Measurements from ENCODE around the gene MEIOSIN. TPM values are rescaled to one million over a fixed set of nuclear protein-coding genes. Genes with fewer than 3 reads are reported as not detected.
A peak's percentile ranks its signal among the peaks of the same experiment; 100 is the strongest.

Gene MEIOSIN
- total RNA-seq, 1 experiment from 2014 or later: not detected

DNA sequence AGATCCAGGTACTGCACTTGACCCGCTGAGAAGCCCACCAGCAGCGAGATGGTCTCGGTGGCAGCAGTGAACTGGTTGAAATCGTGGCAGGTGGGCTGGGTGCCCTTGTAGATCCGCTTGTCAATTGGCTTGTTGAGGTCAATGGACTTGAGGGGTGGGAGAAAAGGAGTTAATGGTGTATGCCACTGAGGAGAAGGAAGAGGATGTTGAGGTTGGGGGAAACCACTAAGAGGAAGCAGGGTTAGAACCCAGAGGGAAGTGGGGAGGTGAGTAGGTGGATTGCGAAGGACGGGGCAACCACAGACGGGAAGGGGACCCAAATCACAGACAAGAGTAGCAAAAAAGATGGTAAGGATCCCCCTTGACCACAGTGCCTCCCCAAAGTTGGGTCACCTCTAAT is 57.7 kb downstream of the MEIOSIN start:
- TF ChIP-seq EZH2 (IDR thresholded peaks at IDR 0.05; ENCODE audit: low read depth): no peak
- TF ChIP-seq, protein P1, sequence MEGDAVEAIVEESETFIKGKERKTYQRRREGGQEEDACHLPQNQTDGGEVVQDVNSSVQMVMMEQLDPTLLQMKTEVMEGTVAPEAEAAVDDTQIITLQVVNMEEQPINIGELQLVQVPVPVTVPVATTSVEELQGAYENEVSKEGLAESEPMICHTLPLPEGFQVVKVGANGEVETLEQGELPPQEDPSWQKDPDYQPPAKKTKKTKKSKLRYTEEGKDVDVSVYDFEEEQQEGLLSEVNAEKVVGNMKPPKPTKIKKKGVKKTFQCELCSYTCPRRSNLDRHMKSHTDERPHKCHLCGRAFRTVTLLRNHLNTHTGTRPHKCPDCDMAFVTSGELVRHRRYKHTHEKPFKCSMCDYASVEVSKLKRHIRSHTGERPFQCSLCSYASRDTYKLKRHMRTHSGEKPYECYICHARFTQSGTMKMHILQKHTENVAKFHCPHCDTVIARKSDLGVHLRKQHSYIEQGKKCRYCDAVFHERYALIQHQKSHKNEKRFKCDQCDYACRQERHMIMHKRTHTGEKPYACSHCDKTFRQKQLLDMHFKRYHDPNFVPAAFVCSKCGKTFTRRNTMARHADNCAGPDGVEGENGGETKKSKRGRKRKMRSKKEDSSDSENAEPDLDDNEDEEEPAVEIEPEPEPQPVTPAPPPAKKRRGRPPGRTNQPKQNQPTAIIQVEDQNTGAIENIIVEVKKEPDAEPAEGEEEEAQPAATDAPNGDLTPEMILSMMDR (conservative IDR thresholded peaks at IDR 0.05): no peak
- Histone ChIP-seq H3K79me2 (ENCODE audit: low read depth) (peaks cover 28% of the 10 kb centered on the region), H3K4me1 (replicated peaks; ENCODE audit: insufficient read depth) (peaks cover 18% of the 10 kb centered on the region), H3K36me3 (ENCODE audit: low read depth) (peaks cover 13% of the 10 kb centered on the region), H3K4me2 (peak overlapping the region; percentile 95), H3K4me3 (peak overlapping the region; percentile 93; the same call in 1 of the 2 replicates), H3F3A (ENCODE audit: insufficient read depth, low read depth) (peaks cover 8% of the 10 kb centered on the region; the same call in 1 of the 2 replicates), H2AFZ (no peak overlapping the region), H3K27me3 (ENCODE audit: insufficient read depth, low read depth) (no peaks in the 10 kb centered on the region), H4K20me1 (ENCODE audit: insufficient read depth) (no peaks in the 10 kb centered on the region), H3K9me3 (ENCODE audit: insufficient read depth, low read depth) (no peaks in the 10 kb centered on the region), H3K9me2 (ENCODE audit: insufficient read depth) (no peaks in the 10 kb centered on the region), H3K27ac (no peak overlapping the region)
- ChIA-PET CTCF (interaction anchor here (0.6 kb wide), 1 partner anchor 9 kb away, joined by 3 read pairs; no protein-coding TSS in a partner anchor), POLR2A (ENCODE audit: unreplicated experiment) (interaction anchor here (0.7 kb wide), 1 partner anchor 10 kb away, joined by 5 read pairs; no protein-coding TSS in a partner anchor)
- BruUV-seq (replicated peaks): TSS peak; percentile 32
- DNase-seq: no peak
- intact Hi-C loops (cut with micrococcal nuclease; ENCODE audit: unreplicated experiment): no loop called here

DNA sequence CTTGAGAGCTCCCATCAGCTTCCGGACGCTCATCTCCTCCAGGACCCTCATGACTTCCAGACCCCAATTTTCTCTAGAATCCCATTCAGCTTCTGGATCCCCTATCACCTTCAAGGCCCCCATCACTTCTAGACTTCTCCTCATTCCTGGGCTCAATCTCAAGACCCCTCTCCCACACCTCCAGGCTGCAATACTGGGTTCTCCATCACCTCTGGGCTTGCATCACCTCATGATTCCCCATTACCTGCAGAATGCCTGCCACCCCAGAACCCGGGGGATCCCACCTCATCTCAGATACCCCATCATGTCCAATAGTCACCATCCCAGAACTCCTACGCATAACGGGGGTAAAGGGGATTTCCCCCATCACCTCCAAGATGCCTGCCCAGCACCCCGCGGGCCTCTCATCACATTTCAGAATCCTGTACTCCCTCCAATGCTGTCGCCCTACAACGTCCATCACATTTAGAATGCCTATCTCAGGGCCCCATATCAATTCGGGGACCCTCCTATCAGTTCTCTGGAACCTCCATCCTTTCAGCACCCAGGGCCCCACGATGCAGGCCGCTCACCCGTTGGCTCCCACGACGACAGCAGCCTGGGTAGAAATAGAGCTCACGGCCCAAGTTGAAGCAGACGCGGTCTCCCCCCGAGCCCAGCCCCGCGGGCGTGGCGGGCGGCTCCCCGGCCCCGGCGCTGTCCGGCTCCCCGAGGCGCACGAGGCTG is 58.7 kb downstream of the MEIOSIN start:
- Histone ChIP-seq H3K9me2 (ENCODE audit: insufficient read depth) (no peaks in the 10 kb centered on the region), H3K4me2 (peak overlapping the region; percentile 95), H3K4me1 (replicated peaks; ENCODE audit: insufficient read depth) (peaks cover 18% of the 10 kb centered on the region), H3K36me3 (ENCODE audit: low read depth) (peaks cover 13% of the 10 kb centered on the region), H2AFZ (peak overlapping the region; percentile 77), H3K9me3 (ENCODE audit: insufficient read depth, low read depth) (no peaks in the 10 kb centered on the region), H3K27ac (no peak overlapping the region), H3K27me3 (ENCODE audit: insufficient read depth, low read depth) (no peaks in the 10 kb centered on the region), H3K4me3 (peak overlapping the region; percentile 93), H4K20me1 (ENCODE audit: insufficient read depth) (no peaks in the 10 kb centered on the region), H3K79me2 (ENCODE audit: low read depth) (peaks cover 28% of the 10 kb centered on the region), H3F3A (ENCODE audit: insufficient read depth, low read depth) (peaks cover 8% of the 10 kb centered on the region; the same call in 1 of the 2 replicates)
- no TSS peak for BruUV-seq (replicated peaks)
- intact Hi-C loops (cut with micrococcal nuclease; ENCODE audit: unreplicated experiment): no loop called here
- TF ChIP-seq EZH2 (IDR thresholded peaks at IDR 0.05; ENCODE audit: low read depth): no peak
- TF ChIP-seq, protein P1 (conservative IDR thresholded peaks at IDR 0.05): no peak
- CTCF ChIA-PET: no interaction called here
- POLR2A ChIA-PET (ENCODE audit: unreplicated experiment): interaction anchor here (0.7 to 1.4 kb wide), 3 partner anchors 9 to 1268 kb away, joined by 3 to 15 read pairs (median 5); partner anchors contain the start of gene DMPK
- DNase-seq: no peak

DNA sequence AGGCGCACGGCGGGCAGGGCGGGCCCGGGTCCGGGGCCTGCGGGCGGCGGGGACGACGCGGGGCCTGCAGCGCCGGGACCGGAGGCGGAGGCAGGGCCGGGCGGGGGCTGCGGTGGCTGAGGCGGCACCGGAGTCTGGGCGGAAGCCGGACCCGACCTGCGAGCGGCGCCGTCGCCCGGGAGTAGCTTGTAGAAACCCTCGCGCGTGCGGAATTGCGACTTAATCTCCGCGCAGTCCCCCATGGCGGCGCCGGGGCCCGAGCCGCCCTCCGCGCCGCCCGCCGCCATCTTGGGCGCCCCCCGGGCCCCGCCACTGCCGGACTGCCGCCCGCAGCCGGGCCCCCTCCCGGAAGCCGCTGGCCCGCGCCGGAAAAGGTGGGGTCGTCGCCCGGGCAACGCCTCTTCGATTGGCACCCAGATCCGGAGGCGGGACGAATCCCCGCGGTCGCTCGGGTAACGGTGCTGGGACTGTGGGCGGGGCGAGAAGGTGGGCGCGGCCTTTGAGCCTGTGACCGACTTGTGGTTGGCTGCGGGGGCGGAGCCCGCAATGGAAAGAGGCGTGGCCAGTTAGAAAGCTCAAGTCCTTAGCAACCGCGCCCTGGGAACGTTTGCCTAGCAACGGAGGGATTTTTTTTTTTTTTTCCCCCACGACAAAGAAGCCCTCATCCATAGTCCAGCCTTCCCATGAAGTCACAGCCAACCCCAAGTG is 59.4 kb downstream of the MEIOSIN start, which contains the start of gene DMWD:
DMWD (minus strand) TSS at position 376 of the 708 bp plus-strand sequence; CDS start at position 287, 89 bp downstream.
- H2AFZ ChIP-seq: peak within 1 kb of the TSS; percentile 77
- peaks cover 18% of the 10 kb centered on the region for H3K4me1 ChIP-seq (replicated peaks; ENCODE audit: insufficient read depth)
- no peaks in the 10 kb centered on the region for H4K20me1 ChIP-seq (ENCODE audit: insufficient read depth)

More for the DNA sequence above, 59.4 kb downstream of the MEIOSIN start, which contains the start of gene DMWD:
- no TSS peak for BruUV-seq (replicated peaks)
- Histone ChIP-seq H3K4me2 (peak within 1 kb of the TSS; percentile 95), H3K9me3 (ENCODE audit: insufficient read depth, low read depth) (no peaks in the 10 kb centered on the region), H3K27ac (no peak within 1 kb of the TSS), H3F3A (ENCODE audit: insufficient read depth, low read depth) (peaks cover 12% of the 10 kb centered on the region; the same call in 1 of the 2 replicates), H3K79me2 (ENCODE audit: low read depth) (peaks cover 28% of the 10 kb centered on the region), H3K27me3 (ENCODE audit: insufficient read depth, low read depth) (no peaks in the 10 kb centered on the region), H3K9me2 (ENCODE audit: insufficient read depth) (no peaks in the 10 kb centered on the region), H3K4me3 (peak within 1 kb of the TSS; percentile 93), H3K36me3 (ENCODE audit: low read depth) (peaks cover 13% of the 10 kb centered on the region)
- TF ChIP-seq EZH2 (IDR thresholded peaks at IDR 0.05; ENCODE audit: low read depth): no peak
- TF ChIP-seq, protein P1 (conservative IDR thresholded peaks at IDR 0.05): no peak
- CTCF ChIA-PET: interaction anchor here (0.6 to 0.7 kb wide), 3 partner anchors 11 to 542 kb away, joined by 3 to 6 read pairs (median 3); no protein-coding TSS in a partner anchor
- intact Hi-C loops (cut with micrococcal nuclease; ENCODE audit: unreplicated experiment): no loop called here
- POLR2A ChIA-PET (ENCODE audit: unreplicated experiment): interaction anchor here (0.6 to 1.4 kb wide), 5 partner anchors 10 to 1268 kb away, joined by 3 to 15 read pairs (median 3); partner anchors contain the start of gene DMPK
- peak; percentile 95 to 100 for DNase-seq

All from PC-9 (cell line).